Muscle of leg (tissue), 16 donors: ENCODE measurements around the gene TRIM59. TPM values are rescaled to one million over a fixed set of nuclear protein-coding genes. Genes with fewer than 3 reads are reported as not detected.

Experiments used
- DNase-seq: peaks from one replicate; pipeline ENCODE4 v3.0.0; 2013
- H3K27ac ChIP-seq: one replicate; pipeline ENCODE4 v1.5.1; 2013; ENCODE audit warnings: mild to moderate bottlenecking, low read length, control low read depth
- H3K27me3 ChIP-seq: one replicate; pipeline ENCODE4 v1.6.1; 2013; ENCODE audit warnings: low read length; ENCODE audit not compliant: control insufficient read depth, insufficient read depth
- H3K36me3 ChIP-seq: one replicate; pipeline ENCODE4 v1.6.1; 2013; ENCODE audit warnings: low read length; ENCODE audit not compliant: control insufficient read depth, insufficient read depth
- H3K4me1 ChIP-seq: one replicate; pipeline ENCODE4 v1.6.1; 2013; ENCODE audit warnings: low read length; ENCODE audit not compliant: control insufficient read depth, insufficient read depth
- H3K4me3 ChIP-seq: one replicate; pipeline ENCODE4 v1.5.1; 2013; ENCODE audit warnings: low read length, control low read depth
- H3K9me3 ChIP-seq: replicated peaks from 2 replicates; pipeline ENCODE4 v1.6.1; 2013; ENCODE audit warnings: low read depth, low read length; ENCODE audit not compliant: control insufficient read depth
- WGBS: methylation state at CpG from one replicate; pipeline ENCODE4 v1.1.5; 2013; ENCODE audit warnings: missing lambda C conversion rate; ENCODE audit not compliant: insufficient coverage; 5-methylcytosine and 5-hydroxymethylcytosine counted together
- long read RNA-seq, 11 donors: transcript quantifications; one replicate each; lab custom pipeline, GENCODE V29; 2026
- polyA plus RNA-seq, 8 donors: library from polyadenylated mRNA; unstranded; fragments of 120-200 nt; gene quantifications; one replicate each; pipeline versions ENCODE4 v1.2.1 to v1.2.3, GENCODE V29; 2013; ENCODE audit warnings: inconsistent platforms in 1 of 8, low replicate concordance in 1 of 8; ENCODE audit not compliant: insufficient read length in 8 of 8, insufficient read depth in 1 of 8
- total RNA-seq: library from RNA; stranded (reverse); fragments of 120-200 nt; gene quantifications from one replicate; pipeline ENCODE4 v1.2.4, GENCODE V29; 2013

The TRIM59 gene, protein sequence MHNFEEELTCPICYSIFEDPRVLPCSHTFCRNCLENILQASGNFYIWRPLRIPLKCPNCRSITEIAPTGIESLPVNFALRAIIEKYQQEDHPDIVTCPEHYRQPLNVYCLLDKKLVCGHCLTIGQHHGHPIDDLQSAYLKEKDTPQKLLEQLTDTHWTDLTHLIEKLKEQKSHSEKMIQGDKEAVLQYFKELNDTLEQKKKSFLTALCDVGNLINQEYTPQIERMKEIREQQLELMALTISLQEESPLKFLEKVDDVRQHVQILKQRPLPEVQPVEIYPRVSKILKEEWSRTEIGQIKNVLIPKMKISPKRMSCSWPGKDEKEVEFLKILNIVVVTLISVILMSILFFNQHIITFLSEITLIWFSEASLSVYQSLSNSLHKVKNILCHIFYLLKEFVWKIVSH
- 10.7 TPM for total RNA-seq
- polyA plus RNA-seq = 10 to 100 TPM in 5 of 8 donors, 1 to 10 TPM in 3; 8.8 to 15.0 (median 10.4) TPM
- long read RNA-seq, donor 1, partial matches to known transcripts = 0 of 4 reads
- long read RNA-seq, donor 1, other reads (novel, unspliced or antisense) = 0 of 4 reads
- long read RNA-seq, donor 2, partial matches to known transcripts = 0 of 1 reads
- long read RNA-seq, donor 2, other reads (novel, unspliced or antisense) = 0 of 1 reads
- long read RNA-seq, donor 3, partial matches to known transcripts = 0 of 1 reads
- long read RNA-seq, donor 3, other reads (novel, unspliced or antisense) = 0 of 1 reads
- long read RNA-seq, donor 4, partial matches to known transcripts = 0 of 1 reads
- long read RNA-seq, donor 4, other reads (novel, unspliced or antisense) = 0 of 1 reads
- long read RNA-seq, donor 5, transcript TRIM59-201 (3 exons, 3,867 nt) = major isoform, 6 of 8 reads
- long read RNA-seq, donor 5, partial matches to known transcripts = 0 of 8 reads
- long read RNA-seq, donor 5, other reads (novel, unspliced or antisense) = 0 of 8 reads
- long read RNA-seq, donor 6, partial matches to known transcripts = 0 of 4 reads
- long read RNA-seq, donor 6, other reads (novel, unspliced or antisense) = 0 of 4 reads
- long read RNA-seq, donor 7, partial matches to known transcripts = 0 of 2 reads
- long read RNA-seq, donor 7, other reads (novel, unspliced or antisense) = 0 of 2 reads
- long read RNA-seq, donor 8, partial matches to known transcripts = 0 of 2 reads
- long read RNA-seq, donor 8, other reads (novel, unspliced or antisense) = 0 of 2 reads
- long read RNA-seq, donor 9, partial matches to known transcripts = 0 of 2 reads
- long read RNA-seq, donor 9, other reads (novel, unspliced or antisense) = 0 of 2 reads
- long read RNA-seq, donor 10, partial matches to known transcripts = 0 of 6 reads
- long read RNA-seq, donor 10, other reads (novel, unspliced or antisense) = 0 of 6 reads
- long read RNA-seq, donor 11, partial matches to known transcripts = 0 of 4 reads
- long read RNA-seq, donor 11, other reads (novel, unspliced or antisense) = 0 of 4 reads

DNA sequence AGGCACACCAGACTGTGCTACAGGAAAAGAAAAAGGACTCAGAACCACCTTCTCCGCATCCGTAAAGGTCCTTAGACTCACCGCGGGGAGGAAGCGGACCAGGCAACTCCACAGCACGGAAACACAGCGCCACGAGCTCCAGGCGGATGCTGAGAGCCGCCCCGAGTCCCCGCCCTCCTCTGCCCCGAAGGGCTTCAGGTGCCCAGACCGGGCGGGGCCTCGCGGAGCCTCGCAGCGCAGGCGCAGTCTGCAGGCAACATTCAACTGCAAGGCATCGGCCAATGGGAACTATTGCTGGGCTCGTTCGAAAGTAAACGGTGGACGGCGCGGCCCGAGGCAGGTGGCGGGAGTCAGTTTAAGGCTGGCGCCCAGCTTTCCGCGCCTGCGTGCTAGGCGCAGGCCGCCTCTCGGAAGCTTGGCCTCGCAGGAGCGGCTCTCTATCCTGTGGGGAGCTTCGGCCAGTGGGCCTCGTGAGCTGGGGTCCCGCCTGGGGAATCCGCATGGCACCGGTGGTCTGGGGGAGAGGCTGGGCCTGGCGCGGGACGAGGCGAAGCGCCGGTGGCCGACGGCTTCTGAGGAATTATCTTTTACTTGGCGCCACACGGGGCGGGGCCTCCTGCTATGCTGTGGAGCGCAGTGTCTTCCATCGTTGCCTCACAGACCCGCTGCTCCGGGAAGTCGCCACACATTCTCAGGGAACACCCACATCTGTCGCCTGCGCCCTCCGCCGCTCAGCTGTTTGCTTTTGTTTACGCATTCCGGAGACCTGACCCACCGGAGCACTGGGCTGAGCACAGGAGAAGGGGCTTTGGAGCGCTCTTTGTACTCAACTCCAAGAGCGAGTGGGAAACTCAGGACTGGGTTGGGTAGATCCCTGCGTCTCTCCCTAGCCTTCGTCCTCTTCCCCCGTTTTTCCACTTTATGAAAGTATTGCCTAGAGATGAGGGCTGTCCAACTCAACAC is at the start of gene TRIM59:
TRIM59 (minus strand) TSS at position 151 of the 963 bp plus-strand sequence. CDS start 10,603 bp downstream, outside the sequence.
- DNase-seq = peak; percentile 97
- H3K27ac ChIP-seq = peak within 1 kb of the TSS; percentile 94
- WGBS = 2% methylated on average over 64 of the region's 71 CpGs
- H3K9me3 ChIP-seq = no peaks in the 10 kb centered on the region
- H3K36me3 ChIP-seq = peaks cover 5% of the 10 kb centered on the region
- peaks cover 8% of the 10 kb centered on the region for H3K4me1 ChIP-seq
- peaks cover 2% of the 10 kb centered on the region for H3K27me3 ChIP-seq
- H3K4me3 ChIP-seq = peak within 1 kb of the TSS; percentile 80

DNA sequence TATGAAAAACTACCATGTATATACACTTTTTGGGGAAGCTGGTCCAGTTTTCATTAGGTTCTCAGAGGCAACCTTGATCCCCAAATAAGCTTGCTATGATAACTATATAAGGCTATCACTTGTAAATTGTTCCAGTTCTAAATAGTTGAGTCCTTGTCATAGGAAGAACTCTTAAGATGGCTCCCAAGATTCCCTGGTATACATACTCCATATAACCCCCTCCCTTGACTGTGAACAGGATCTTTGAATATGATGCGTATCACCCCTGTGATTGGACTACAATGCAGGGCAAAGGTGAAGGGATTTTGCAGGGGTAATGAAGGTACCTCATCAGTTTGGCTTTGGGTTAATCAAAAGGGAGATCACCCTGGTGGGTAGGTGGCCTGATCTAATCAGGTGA is 48.6 kb upstream of the TRIM59 start:
- Histone ChIP-seq H3K9me3 (no peaks in the 10 kb centered on the region), H3K27ac (no peak overlapping the region), H3K4me1 (no peaks in the 10 kb centered on the region), H3K27me3 (no peaks in the 10 kb centered on the region), H3K4me3 (no peak overlapping the region), H3K36me3 (peaks cover 14% of the 10 kb centered on the region)
- no CpG with 5 or more reads among the region's 1 CpG for WGBS
- DNase-seq = no peak

DNA sequence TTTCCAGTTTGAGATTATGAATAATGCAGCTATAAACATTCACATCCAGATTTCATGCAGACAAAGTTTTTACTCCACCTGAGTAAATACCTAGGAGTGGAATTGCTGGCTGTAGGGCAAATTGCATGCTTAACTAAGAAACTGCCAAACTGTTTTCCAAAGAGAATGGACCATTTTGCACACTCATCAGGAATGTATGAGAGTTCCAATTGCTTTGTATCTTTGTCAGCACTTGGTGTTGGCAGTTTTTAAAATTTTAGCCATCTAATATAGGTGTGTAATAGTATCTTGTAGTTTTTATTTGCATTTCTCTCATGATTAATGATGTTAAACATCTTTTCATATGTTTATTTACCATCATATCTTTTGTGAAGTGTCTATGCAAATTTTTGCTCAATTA is 40.6 kb upstream of the TRIM59 start:
- DNase-seq = no peak

DNA sequence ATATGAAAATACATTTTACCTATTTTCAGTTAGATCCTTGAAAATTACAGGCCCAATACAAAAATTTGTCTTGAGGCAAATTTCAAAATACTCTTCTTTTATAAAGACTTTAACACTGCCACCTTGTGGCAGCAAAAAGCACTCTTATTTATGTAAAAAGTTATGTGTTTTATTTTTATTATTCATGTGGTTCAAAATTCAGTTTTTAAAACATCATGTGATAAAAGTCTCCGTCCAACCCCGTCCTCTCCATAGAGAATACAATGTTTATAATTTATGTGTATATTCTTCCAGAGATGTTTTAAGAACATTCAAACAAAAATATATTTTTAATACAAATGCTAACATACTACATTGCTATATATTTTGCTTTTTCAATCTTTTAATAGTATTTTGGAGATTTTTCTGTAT is 36.9 kb upstream of the TRIM59 start:
- H3K36me3 ChIP-seq = no peaks in the 10 kb centered on the region
- peak; percentile 59 for DNase-seq
- H3K27ac ChIP-seq = no peak overlapping the region
- no peaks in the 10 kb centered on the region for H3K9me3 ChIP-seq
- WGBS = no CpG with 5 or more reads among the region's 2 CpGs
- no peaks in the 10 kb centered on the region for H3K4me1 ChIP-seq
- no peaks in the 10 kb centered on the region for H3K27me3 ChIP-seq
- H3K4me3 ChIP-seq = no peak overlapping the region

More for the DNA sequence above, 40.6 kb upstream of the TRIM59 start:
- Histone ChIP-seq H3K27ac (no peak overlapping the region), H3K4me3 (no peak overlapping the region), H3K4me1 (no peaks in the 10 kb centered on the region), H3K27me3 (no peaks in the 10 kb centered on the region), H3K9me3 (no peaks in the 10 kb centered on the region), H3K36me3 (no peaks in the 10 kb centered on the region)

DNA sequence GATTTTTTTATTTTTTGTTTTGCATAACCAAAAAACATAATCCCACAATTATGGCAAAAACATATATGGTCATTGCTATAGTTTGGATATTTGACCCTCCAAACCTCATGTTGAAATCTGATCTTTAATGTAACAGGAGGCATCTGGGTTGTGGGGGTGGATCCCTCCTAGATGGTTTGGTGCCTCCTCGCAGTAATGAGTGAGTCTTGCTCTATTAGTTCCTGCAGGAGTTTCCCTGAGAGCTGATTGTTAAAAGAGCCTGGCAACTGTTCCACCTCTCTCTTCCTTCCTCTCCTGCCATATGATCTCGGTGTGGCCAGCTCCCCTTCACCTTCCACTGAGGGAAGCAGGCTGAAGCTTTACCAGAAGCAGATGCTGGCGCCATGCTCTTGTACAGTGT is 33.2 kb upstream of the TRIM59 start:
- H3K27me3 ChIP-seq = no peaks in the 10 kb centered on the region
- WGBS = no CpG with 5 or more reads among the region's 3 CpGs

DNA sequence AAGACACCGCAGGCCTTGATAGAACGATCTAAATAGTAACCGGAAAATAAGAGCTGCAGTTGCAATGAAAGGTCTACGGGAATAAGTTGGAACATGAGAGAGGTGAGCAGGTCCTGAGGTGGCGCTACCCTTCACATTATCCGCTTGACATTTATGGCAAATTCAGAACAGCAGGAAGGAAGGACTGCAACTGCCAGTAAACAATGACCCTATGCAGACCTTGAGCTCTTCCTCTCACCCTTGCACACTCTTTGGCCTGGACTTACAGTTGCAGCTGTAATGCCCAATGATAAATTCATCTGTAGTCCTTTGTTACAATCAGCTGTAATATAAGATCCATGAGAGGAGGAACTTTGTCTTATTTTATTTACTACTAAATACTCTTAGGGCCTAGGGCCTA is 32.3 kb upstream of the TRIM59 start:
- Histone ChIP-seq H3K9me3 (no peaks in the 10 kb centered on the region), H3K27me3 (no peaks in the 10 kb centered on the region), H3K4me3 (no peak overlapping the region), H3K27ac (no peak overlapping the region), H3K36me3 (no peaks in the 10 kb centered on the region), H3K4me1 (no peaks in the 10 kb centered on the region)
- WGBS = 93% methylated on average over 4 of the region's 6 CpGs
- no peak for DNase-seq

More for the DNA sequence above, 33.2 kb upstream of the TRIM59 start:
- no peak overlapping the region for H3K27ac ChIP-seq
- H3K4me1 ChIP-seq = no peaks in the 10 kb centered on the region
- DNase-seq = no peak
- no peaks in the 10 kb centered on the region for H3K9me3 ChIP-seq
- no peak overlapping the region for H3K4me3 ChIP-seq
- H3K36me3 ChIP-seq = no peaks in the 10 kb centered on the region

DNA sequence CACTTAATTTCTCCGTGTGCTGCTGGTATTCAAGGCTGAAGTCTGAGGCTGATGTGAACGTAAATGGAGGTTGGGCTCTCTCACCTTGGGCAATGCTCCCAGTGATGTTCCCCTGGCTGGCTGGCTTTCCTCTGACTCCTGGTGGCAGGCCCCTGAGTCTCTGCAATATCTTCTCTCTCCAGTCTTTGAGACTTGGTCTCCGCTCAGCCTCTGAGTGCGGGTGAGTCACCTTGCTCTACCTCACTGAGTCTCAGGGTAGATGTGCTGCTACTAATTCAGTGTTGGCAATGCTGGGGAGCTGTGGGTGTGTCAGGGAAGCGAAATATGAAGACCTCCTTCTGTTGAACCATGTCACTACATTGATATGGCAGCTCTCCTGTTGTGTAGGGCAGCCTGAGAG is 31.3 kb upstream of the TRIM59 start:
- Histone ChIP-seq H3K27ac (no peak overlapping the region), H3K27me3 (no peaks in the 10 kb centered on the region), H3K9me3 (no peaks in the 10 kb centered on the region), H3K4me1 (no peaks in the 10 kb centered on the region), H3K4me3 (no peak overlapping the region), H3K36me3 (no peaks in the 10 kb centered on the region)
- no CpG with 5 or more reads among the region's 5 CpGs for WGBS
- no peak for DNase-seq

DNA sequence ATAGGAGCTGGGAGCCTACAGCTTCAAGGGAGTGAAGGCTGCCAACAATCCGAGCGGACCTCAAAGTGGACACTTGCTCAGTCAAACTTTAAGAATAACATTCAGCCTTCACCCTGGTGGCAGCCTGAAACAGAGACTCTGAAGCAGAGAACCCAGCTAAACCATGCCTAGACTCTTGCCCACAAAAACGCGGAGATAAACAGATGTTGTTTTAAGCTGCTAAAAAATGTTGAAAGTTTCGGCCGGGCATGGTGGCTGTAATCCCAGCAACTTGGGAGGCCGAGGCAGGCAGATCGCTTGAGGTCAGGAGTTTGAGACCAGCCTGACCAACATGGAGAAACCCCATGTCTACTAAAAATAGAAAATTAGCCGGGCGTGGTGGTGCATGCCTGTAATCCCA is 29.8 kb upstream of the TRIM59 start:
- no peaks in the 10 kb centered on the region for H3K36me3 ChIP-seq
- H3K27ac ChIP-seq = no peak overlapping the region
- H3K27me3 ChIP-seq = no peaks in the 10 kb centered on the region
- 87% methylated on average over 4 of the region's 10 CpGs for WGBS
- no peak overlapping the region for H3K4me3 ChIP-seq
- H3K4me1 ChIP-seq = no peaks in the 10 kb centered on the region
- no peaks in the 10 kb centered on the region for H3K9me3 ChIP-seq
- no peak for DNase-seq

DNA sequence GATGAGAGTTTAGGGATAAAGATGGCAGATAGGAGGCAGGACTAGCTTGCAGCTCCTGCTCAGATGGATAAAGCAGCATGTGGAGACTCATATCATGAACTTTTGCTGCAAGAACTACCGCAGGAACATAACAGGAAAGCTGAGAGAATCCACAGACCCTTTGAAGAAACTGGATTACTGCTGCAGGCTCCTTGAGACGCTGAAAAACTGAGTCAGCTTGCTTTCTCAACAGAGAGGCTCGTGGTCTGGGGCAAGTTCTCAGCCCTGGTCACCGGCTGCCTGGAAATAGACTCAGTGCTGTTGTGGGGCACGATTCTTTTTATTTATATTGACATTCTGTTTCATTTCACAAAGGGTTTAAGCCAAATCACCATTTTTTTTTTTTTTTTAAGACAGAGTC is 28.8 kb upstream of the TRIM59 start:
- H3K4me3 ChIP-seq = no peak overlapping the region
- no peaks in the 10 kb centered on the region for H3K9me3 ChIP-seq
- WGBS = 84% methylated on average over 4 of the region's 5 CpGs
- H3K27ac ChIP-seq = no peak overlapping the region
- H3K36me3 ChIP-seq = no peaks in the 10 kb centered on the region
- H3K4me1 ChIP-seq = no peaks in the 10 kb centered on the region
- no peak for DNase-seq
- H3K27me3 ChIP-seq = no peaks in the 10 kb centered on the region
